B cell (primary cell): ENCODE measurements around the gene MRPS34. TPM values are rescaled to one million over a fixed set of nuclear protein-coding genes. Genes with fewer than 3 reads are reported as not detected.

Experiments used
- ATAC-seq: fragments of 200-7000 bp; cut with Tn5 transposase; one replicate; pipeline ENCODE4 v1.10.0; 2021; ENCODE audit warnings: low read depth, mild to moderate bottlenecking, moderate number of reproducible peaks, moderate library complexity
- CTCF ChIA-PET: fragments of 350-600 bp; sonication (Branson Sonifier 250); formaldehyde crosslinking; loops from one replicate; lab custom pipeline; 2021; ENCODE audit warnings: antibody characterized with exemption, inconsistent platforms; lab: Charles Lee
- POLR2A ChIA-PET: fragments of 350-600 bp; sonication (Branson Sonifier 250); formaldehyde crosslinking; loops from one replicate; lab custom pipeline; 2021; ENCODE audit warnings: antibody characterized with exemption; lab: Charles Lee
- DNase-seq: peaks from one replicate; pipeline ENCODE4 v3.0.0; 2013
- H2AFZ ChIP-seq: 2 replicates; pipeline ENCODE4 v1.6.1; 2012; ENCODE audit warnings: mild to moderate bottlenecking, low read depth, low read length; ENCODE audit not compliant: insufficient read depth, poor library complexity, severe bottlenecking
- H3K27ac ChIP-seq, 2 donors: 1 replicate in 1 of 2; 2 replicates in 1 of 2; pipeline ENCODE4 v1.5.1; 2012 to 2013; ENCODE audit warnings: low read length in 2 of 2, mild to moderate bottlenecking in 2 of 2, moderate library complexity in 1 of 2
- H3K27me3 ChIP-seq, 4 experiments: fragments of 200-600 bp in 1 of 4; sonication (generic) in 1 of 4; replicated peaks in 1 of 4; 1 replicate in 2 of 4; 2 replicates in 2 of 4; pipeline versions ENCODE4 v1.6.1 to v1.7.0; 2013 to 2016; ENCODE audit warnings: low read length in 3 of 4, mild to moderate bottlenecking in 2 of 4, mixed read lengths in 1 of 4, moderate library complexity in 1 of 4; ENCODE audit not compliant: insufficient read depth in 4 of 4, control insufficient read depth in 3 of 4; ENCODE audit errors: control extremely low read depth in 1 of 4
- H3K36me3 ChIP-seq, 2 experiments: replicated peaks in 1 of 2; 1 replicate in 1 of 2; 2 replicates in 1 of 2; pipeline versions ENCODE4 v1.6.1 to v1.7.1; 2013; ENCODE audit warnings: low read length in 1 of 2; ENCODE audit not compliant: insufficient read depth in 2 of 2, control insufficient read depth in 1 of 2; ENCODE audit errors: control extremely low read depth in 1 of 2, extremely low read depth in 1 of 2
- H3K4me1 ChIP-seq, 2 donors: fragments of 200-600 bp in 1 of 2; sonication (generic) in 1 of 2; 1 replicate in 1 of 2; 2 replicates in 1 of 2; pipeline versions ENCODE4 v1.5.1 to v1.6.1; 2013 to 2017; ENCODE audit warnings: low read length in 2 of 2; ENCODE audit not compliant: control insufficient read depth in 2 of 2, insufficient read depth in 2 of 2
- H3K4me2 ChIP-seq: replicated peaks from 2 replicates; pipeline ENCODE3; 2012; ENCODE audit warnings: mild to moderate bottlenecking, low read depth, low read length; ENCODE audit not compliant: poor library complexity, severe bottlenecking
- H3K4me3 ChIP-seq, 5 experiments: fragments of 200-600 bp in 1 of 5; sonication (generic) in 1 of 5; 1 replicate in 3 of 5; 2 replicates in 2 of 5; pipeline versions ENCODE4 v1.5.1 to v1.7.0; 2011 to 2016; ENCODE audit warnings: low read length in 4 of 5, mild to moderate bottlenecking in 4 of 5, low read depth in 2 of 5, control low read depth in 1 of 5, moderate library complexity in 1 of 5; ENCODE audit not compliant: insufficient read depth in 1 of 5; ENCODE audit errors: control extremely low read depth in 1 of 5, extremely low read depth in 1 of 5
- H3K79me2 ChIP-seq: fragments of 200-600 bp; sonication (generic); one replicate; pipeline ENCODE4 v1.6.0; 2016; ENCODE audit warnings: low read length; ENCODE audit not compliant: control insufficient read depth, insufficient read depth
- H3K9ac ChIP-seq: fragments of 200-600 bp; sonication (generic); 2 replicates; pipeline ENCODE4 v1.6.1; 2017; ENCODE audit warnings: mild to moderate bottlenecking, low read length, moderate library complexity
- H3K9me3 ChIP-seq, 3 donors: one replicate each; pipeline versions ENCODE4 v1.6.1 to v1.7.1; 2013; ENCODE audit warnings: low read length in 2 of 3; ENCODE audit not compliant: control insufficient read depth in 2 of 3, insufficient read depth in 1 of 3; ENCODE audit errors: control extremely low read depth in 1 of 3
- H4K20me1 ChIP-seq: 2 replicates; pipeline ENCODE4 v1.6.0; 2012; ENCODE audit warnings: mild to moderate bottlenecking, low read length; ENCODE audit not compliant: insufficient read depth, control insufficient read depth, poor library complexity, severe bottlenecking
- H3K27ac Mint-ChIP-seq: one replicate; pipeline ENCODE4 v1.8.0; 2021; ENCODE audit warnings: mixed read lengths
- H3K27me3 Mint-ChIP-seq: one replicate; pipeline ENCODE4 v1.8.0; 2021; ENCODE audit warnings: mixed read lengths
- H3K4me1 Mint-ChIP-seq: one replicate; pipeline ENCODE4 v1.8.0; 2021; ENCODE audit warnings: mixed read lengths
- H3K4me3 Mint-ChIP-seq: one replicate; pipeline ENCODE4 v1.8.0; 2021; ENCODE audit warnings: mixed read lengths
- H3K9me3 Mint-ChIP-seq: one replicate; pipeline ENCODE4 v1.8.0; 2022; ENCODE audit warnings: mixed read lengths; ENCODE audit not compliant: insufficient read depth
- EZH2 ChIP-seq: IDR thresholded peaks from 2 replicates; pipeline ENCODE4 v1.6.1; 2012; ENCODE audit warnings: borderline replicate concordance, low read depth, mild to moderate bottlenecking, moderate library complexity, low read length; ENCODE audit not compliant: insufficient read depth, poor library complexity, severe bottlenecking
- WGBS: methylation state at CpG from one replicate; pipeline ENCODE4 v1.1.5; 2013; ENCODE audit warnings: missing lambda C conversion rate; ENCODE audit not compliant: insufficient coverage; 5-methylcytosine and 5-hydroxymethylcytosine counted together
- intact Hi-C: fragments of 100-400 bp; cut with micrococcal nuclease; formaldehyde crosslinking; loops from one replicate; pipeline ENCODE4 v1.10.0; 2022
- polyA plus RNA-seq: library from polyadenylated mRNA; depleted of rRNA; stranded (reverse); fragments of >200 nt; gene quantifications from 2 replicates; pipeline ENCODE4 v1.2.3, GENCODE V29; 2012
- total RNA-seq, 2 donors: library from RNA; stranded (reverse); fragments of 120-200 nt in 1 of 2; gene quantifications; 1 replicate in 1 of 2; 2 replicates in 1 of 2; pipeline versions ENCODE4 v1.2.3 to v1.2.4, GENCODE V29; 2013 to 2022
- TF ChIP-seq, protein P1 (sequence below): fragments of 200-600 bp; IDR thresholded peaks from one replicate; pipeline ENCODE4 v1.8.0; 2022; ENCODE audit warnings: antibody characterized with exemption, mild to moderate bottlenecking

The MRPS34 gene
- total and polyA plus RNA-seq, 2 donors (not counting 1 experiment from before 2014, with no cell fraction given): 44.6 to 55.2 TPM

DNA sequence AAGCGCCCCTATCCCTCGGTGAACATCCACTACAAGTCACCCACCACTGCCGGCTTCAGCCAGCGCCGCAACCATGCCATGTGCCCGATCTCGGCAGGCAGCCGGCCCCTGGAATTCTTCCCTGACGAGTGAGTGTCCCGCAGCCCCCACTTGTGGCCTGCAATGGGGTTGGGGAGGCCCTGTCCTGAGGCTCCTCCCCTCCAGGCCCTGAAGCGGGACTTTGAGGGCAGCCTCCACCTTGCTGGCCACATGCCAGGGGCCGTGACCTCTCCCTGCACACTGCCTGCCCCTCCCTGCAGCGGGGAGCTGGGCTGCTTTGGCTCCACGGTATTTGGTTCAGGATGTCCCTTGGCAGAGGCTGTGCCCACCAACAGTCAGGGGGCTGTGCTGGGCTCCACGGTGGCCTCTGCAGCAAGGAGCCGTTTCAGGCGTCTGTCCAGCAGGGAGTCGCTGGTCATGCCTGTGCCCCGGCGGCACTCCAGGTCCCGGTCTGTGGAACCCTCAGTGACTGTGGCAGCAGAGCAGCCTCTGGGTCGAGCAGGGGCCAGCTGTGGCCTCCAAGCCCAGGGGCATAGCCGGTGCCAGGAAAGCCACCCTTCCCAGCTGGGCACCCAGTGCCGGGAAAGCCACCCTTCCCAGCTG, 9.9 kb downstream of the MRPS34 start:
- Mint-ChIP-seq H3K27ac (no peak overlapping the region), H3K9me3 (no peaks in the 10 kb centered on the region), H3K4me1 (no peaks in the 10 kb centered on the region), H3K4me3 (no peak overlapping the region), H3K27me3 (no peaks in the 10 kb centered on the region)
- intact Hi-C loops: no loop called here
- ChIA-PET POLR2A (no interaction called here), CTCF (no interaction called here)
- ATAC-seq (no peak), DNase-seq (no peak)
- no peak overlapping the region for H3K9ac ChIP-seq
- no peaks in the 10 kb centered on the region for H3K27me3 ChIP-seq
- no peak overlapping the region for H3K4me3 ChIP-seq
- no peak overlapping the region for H3K27ac ChIP-seq
- 97% methylated on average over 24 of the region's 24 CpGs for WGBS
- no peak overlapping the region for H3K4me2 ChIP-seq
- H3K9me3 ChIP-seq: peaks cover 0 to 4% (median 0%) of the 10 kb centered on the region in 3 donors
- H3K36me3 ChIP-seq: peaks cover 0 to 77% of the 10 kb centered on the region in 2 experiments
- no peaks in the 10 kb centered on the region for H3K79me2 ChIP-seq
- H2AFZ ChIP-seq: no peak overlapping the region
- TF ChIP-seq, protein P1, sequence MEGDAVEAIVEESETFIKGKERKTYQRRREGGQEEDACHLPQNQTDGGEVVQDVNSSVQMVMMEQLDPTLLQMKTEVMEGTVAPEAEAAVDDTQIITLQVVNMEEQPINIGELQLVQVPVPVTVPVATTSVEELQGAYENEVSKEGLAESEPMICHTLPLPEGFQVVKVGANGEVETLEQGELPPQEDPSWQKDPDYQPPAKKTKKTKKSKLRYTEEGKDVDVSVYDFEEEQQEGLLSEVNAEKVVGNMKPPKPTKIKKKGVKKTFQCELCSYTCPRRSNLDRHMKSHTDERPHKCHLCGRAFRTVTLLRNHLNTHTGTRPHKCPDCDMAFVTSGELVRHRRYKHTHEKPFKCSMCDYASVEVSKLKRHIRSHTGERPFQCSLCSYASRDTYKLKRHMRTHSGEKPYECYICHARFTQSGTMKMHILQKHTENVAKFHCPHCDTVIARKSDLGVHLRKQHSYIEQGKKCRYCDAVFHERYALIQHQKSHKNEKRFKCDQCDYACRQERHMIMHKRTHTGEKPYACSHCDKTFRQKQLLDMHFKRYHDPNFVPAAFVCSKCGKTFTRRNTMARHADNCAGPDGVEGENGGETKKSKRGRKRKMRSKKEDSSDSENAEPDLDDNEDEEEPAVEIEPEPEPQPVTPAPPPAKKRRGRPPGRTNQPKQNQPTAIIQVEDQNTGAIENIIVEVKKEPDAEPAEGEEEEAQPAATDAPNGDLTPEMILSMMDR: no peak
- no peak for TF ChIP-seq EZH2
- H4K20me1 ChIP-seq: peaks cover 4% of the 10 kb centered on the region
- no peaks in the 10 kb centered on the region for H3K4me1 ChIP-seq

DNA sequence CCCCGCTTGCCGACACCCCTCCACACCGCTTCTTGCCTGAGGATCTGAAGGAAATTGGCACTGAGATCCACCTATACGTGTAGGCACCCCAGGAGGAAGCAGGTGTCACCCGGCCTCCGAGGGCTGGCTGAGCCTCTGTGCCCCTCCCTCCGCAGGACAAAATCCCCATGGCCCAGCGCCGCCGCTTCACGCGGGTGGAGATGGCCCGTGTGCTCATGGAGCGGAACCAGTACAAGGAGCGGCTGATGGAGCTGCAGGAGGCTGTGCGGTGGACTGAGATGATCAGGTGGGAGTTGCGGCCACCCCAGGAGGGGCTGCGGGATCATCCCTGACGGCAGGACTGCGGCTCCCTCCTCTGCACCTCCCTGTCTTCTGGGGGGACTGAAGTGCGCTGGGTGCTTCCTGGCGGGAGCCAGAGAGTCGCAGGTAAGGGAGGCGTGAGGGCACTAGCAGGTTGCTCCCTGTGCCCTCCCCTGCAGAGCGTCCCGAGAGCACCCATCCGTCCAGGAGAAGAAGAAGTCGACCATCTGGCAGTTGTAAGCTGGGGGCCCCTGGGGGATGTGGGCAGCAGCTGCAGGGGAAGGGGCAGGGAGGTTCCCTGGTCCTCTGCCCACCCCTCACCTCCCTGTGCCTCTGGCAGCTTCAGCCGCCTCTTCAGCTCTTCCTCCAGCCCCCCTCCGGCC, 10.6 kb downstream of the MRPS34 start:
- H3K9ac ChIP-seq: no peak overlapping the region
- H3K27me3 ChIP-seq: no peaks in the 10 kb centered on the region
- intact Hi-C loops: no loop called here
- no peak overlapping the region for H3K27ac ChIP-seq
- H3K4me3 ChIP-seq: no peak overlapping the region
- POLR2A ChIA-PET: no interaction called here
- H3K4me1 ChIP-seq: no peaks in the 10 kb centered on the region
- Mint-ChIP-seq H3K9me3 (no peaks in the 10 kb centered on the region), H3K27ac (no peak overlapping the region), H3K4me1 (no peaks in the 10 kb centered on the region), H3K27me3 (no peaks in the 10 kb centered on the region), H3K4me3 (no peak overlapping the region)
- H3K36me3 ChIP-seq: peaks cover 0 to 75% of the 10 kb centered on the region in 2 experiments
- H4K20me1 ChIP-seq: peaks cover 4% of the 10 kb centered on the region
- TF ChIP-seq EZH2: no peak
- TF ChIP-seq, protein P1: no peak
- 95% methylated on average over 25 of the region's 30 CpGs for WGBS
- no peak overlapping the region for H2AFZ ChIP-seq
- H3K79me2 ChIP-seq: no peaks in the 10 kb centered on the region
- H3K4me2 ChIP-seq: no peak overlapping the region
- ATAC-seq (no peak), DNase-seq (no peak)
- H3K9me3 ChIP-seq: peaks cover 0 to 4% (median 0%) of the 10 kb centered on the region in 3 donors
- CTCF ChIA-PET: no interaction called here
